ENCODE data around the gene STARD5.
"Not testable (repeated sequence)": the region's sequence is repeated elsewhere in the genome, so short reads cannot be mapped to it uniquely, and the experiment has no call there.

Gene STARD5, protein sequence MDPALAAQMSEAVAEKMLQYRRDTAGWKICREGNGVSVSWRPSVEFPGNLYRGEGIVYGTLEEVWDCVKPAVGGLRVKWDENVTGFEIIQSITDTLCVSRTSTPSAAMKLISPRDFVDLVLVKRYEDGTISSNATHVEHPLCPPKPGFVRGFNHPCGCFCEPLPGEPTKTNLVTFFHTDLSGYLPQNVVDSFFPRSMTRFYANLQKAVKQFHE

DNA sequence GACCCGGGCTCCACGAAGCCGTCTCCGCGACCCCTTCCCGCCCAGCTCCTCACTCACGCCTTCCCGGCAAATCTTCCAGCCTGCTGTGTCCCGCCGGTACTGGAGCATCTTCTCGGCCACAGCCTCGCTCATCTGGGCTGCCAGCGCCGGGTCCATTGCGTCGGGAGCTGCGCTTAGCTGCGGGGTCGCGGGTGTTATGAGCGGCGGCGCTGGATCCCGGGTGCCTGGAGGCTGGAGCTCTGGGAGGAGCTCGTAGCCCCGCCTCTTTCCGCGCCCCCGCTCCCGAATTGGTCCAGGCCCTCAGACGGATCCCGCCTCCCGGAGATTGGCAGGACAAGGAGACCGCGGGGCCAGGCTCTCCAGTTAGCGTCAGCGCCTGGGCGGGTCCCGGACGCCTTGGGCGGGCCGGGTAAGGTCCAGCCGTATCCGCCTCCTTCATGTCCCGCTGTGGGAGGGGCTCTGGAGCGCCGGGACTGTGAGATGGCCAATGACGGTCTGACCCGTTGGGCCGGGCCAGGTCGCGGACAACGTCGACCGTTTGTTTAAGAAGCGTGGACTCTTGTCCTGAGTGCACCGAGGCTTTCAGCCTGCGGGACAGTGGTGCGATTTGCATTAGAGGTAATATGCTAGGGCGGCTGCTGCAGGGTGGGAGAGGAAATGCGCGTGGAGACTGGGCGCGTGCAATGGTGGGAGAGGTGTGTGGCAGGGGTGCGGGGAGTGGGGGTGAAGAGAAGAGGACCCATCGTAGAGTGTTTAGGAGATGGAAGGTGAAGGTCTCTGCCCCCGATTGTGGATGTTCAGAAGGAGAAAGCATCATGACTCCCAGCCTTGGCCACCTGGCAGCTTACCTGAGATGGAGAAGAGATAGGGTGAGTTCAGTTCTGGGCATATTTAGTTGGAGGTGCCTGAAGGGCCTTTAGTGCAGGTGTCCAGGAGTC is at the start of gene STARD5:
Gene STARD5 (minus strand): TSS at position 198 of the 938 bp plus-strand sequence. CDS start 42 bp downstream, at position 156.
- in situ Hi-C loops (cut with MboI; ENCODE audit: low sequenced_read_pairs): loop anchor here (10.0 kb wide), 1 partner anchor 49 kb away; no protein-coding TSS in a partner anchor

DNA sequence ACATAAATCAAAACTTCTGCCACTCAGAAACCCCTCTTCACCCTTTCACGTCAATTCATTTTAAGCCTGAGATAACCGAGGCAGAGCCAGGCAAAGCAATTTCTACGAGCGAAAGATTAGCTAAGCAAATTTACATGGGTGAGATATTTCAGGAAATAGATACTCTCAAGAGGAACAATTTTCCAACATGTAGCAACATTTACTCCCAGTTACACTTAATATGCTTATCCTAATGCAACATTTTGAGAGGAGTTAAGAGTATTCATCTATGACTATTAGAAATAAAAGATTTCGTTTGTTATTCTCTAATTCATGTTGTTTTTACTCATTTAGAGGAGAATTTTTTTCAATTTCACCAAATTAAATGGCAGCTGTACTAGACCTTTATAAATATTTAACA is 49.2 kb upstream of the STARD5 start:
- in situ Hi-C loops (cut with MboI; ENCODE audit: low sequenced_read_pairs): no loop called here

DNA sequence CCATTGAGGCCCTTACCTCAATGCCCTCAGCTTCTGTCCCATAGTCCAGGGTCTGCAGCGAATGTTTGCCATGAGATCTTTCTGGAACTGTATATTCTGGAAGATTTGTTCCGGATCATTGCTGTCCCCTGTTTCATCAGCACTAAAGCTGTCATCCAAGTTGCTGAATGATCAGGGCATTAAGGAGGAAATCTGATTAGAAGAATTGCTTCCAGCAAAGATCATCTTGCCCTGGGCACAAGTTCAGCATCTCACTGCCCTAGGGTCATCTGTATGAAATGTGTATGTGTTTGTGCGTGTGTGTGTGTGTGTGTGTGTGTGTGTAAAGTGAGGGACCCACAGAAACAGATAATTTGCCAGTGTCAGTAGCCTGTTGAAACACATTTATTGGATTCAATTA is 48.6 kb upstream of the STARD5 start:
- in situ Hi-C loops (cut with MboI; ENCODE audit: low sequenced_read_pairs): no loop called here

DNA sequence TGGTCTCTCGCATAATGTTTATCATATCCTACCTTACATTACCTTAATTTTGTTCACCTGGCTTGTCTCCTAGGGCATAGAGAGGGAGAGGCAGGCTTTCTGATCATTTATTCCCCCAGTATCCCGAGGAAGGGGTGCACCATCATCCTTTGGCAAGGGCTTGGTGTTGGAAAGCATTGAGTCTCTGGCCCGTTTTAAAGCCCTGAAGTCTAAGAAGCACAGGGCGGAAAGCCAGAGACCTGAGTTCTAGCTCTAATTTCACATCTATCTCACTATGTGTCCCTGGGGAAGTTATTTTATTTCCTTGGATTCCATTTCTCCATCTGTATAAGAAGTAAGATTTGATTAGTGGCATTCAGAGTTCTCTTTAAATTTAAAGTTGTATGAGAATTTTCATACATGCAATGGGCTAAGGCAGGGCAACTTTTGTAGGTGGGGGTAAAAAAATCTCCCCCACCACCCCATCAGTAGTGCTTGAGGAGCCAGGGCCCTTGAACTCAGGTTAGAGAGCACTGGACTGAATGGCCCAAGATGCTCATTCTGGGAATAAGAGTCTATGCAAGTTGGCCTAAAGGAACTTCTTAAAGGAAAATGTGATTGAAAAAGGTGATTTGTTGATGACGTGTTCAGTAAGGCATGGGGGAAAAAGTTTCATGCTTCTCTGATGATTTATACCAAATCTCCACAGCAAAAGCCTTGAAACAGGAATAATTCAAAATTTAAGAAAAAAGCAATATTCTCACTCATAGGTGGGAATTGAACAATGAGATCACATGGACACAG is 40.0 kb upstream of the STARD5 start:
- in situ Hi-C loops (cut with MboI; ENCODE audit: low sequenced_read_pairs): no loop called here

DNA sequence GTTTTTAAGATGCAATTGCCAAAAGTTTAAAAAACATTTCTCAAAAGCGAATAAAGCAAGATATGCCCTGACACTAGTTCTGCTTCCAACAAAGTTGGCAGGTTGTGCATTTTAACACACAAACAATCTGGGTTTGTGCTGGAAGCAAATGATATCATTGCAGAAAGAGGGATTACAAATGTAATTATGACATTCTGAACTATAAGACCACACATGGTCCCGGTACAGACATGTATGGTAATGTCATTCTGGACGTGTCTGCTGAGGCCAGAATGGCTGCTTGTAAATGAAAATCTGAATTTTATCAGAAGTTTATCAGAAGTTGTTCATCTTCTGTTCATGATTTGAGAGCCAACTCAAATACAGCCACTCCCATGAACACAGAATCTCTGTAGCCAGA is 39.3 kb upstream of the STARD5 start:
- in situ Hi-C loops (cut with MboI; ENCODE audit: low sequenced_read_pairs): no loop called here

DNA sequence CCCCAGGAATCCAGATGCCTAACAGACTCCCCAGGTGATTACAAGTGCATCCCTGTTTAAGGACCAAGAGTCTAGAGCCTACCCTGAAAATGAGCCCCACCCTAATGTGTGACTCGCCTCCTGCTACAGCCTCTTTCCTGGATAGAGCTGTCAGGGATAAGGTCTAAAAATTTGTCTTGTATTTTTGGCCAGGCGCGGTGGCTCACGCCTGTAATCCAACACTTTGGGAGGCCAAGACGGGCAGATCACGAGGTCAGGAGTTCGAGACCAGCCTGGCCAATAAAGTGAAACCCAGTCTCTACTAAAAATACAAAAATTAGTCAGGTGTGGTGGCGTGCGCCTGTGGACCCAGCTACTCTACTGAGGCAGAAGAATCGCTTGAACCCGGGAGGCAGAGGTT is 38.8 kb upstream of the STARD5 start:
- in situ Hi-C loops (cut with MboI; ENCODE audit: low sequenced_read_pairs): no loop called here

DNA sequence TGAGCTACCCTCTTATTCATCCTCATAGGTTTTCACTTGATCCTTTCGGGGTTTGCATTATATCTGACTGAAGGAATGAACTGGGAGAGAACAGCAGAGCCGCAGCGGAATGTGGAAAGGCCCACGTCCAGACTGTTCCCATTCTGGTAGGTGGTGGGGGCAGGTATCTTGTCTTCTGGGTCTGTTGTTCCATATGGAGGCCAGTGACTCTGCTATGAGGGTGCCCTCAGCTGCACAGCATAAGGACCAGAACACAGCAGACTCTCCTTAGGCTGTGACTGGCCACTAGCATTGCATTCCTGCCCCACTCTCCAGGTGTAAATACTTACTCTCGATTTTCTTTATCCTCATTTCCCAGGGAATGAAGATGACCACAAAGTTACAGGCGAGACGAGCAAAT is 38.0 kb upstream of the STARD5 start:
- in situ Hi-C loops (cut with MboI; ENCODE audit: low sequenced_read_pairs): no loop called here

DNA sequence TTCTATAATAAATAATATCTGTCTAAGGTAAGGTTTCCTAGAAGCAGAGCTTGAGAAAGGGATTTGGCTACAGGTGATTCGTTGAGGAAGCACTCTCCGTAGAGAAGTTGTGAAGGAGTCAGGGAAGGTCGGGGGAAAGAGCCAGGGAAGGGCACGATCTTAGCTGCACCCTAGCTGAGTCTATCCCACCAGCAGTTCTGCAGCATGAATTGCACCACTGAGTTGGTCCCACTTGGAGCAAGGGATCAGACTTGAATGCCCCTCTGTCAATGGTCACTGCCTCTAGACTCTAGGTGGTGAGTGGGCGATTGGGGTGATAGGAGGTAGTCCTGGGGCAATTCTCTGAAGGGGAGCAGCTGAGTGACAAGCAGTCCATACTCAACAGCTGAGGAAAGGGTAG is 36.5 kb upstream of the STARD5 start:
- in situ Hi-C loops (cut with MboI; ENCODE audit: low sequenced_read_pairs): no loop called here

DNA sequence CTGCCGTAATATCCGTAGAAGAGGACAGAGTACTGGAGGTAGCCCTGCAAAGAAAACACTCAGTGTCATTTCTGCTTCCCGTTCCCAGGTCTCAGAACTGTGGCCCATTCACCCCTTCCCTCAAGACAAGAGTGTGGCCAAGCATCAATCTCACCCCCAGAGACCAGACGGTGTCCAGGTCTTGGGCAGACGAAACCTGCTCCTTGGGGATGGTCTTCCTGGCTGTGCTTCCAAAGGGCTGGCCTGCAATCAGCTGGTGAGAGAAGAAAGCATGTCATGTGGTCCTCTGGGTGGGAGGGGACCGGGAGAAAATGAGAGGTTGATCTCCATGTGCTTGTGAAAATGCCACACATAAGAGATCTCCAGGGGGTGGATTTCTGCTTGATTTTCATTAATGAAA is 34.3 kb upstream of the STARD5 start:
- in situ Hi-C loops (cut with MboI; ENCODE audit: low sequenced_read_pairs): no loop called here

DNA sequence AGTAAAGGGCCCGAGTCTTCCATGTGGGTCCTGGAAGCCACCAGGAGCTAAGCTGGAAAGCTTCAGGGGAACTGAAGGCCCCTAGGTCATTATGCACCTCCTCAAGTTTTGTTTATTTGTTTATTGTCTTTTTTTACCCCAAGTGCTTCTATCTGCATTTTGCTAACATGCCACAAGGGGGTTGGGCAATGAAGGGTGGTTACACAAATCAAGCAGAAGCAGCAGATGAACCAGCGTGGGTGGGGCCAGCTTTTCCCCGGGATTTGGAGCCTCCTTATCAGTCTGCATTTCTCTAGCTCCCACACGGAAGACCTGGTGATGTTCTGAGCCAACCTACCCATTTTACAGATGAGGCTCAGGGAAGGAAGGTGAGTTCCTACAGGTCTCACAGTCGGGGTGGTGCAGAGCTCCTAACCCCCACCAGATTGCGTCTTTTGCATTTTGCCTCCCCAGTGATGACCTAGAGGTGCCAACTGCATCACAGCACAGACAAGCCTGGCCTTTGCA is 33.3 kb upstream of the STARD5 start:
- in situ Hi-C loops (cut with MboI; ENCODE audit: low sequenced_read_pairs): no loop called here

DNA sequence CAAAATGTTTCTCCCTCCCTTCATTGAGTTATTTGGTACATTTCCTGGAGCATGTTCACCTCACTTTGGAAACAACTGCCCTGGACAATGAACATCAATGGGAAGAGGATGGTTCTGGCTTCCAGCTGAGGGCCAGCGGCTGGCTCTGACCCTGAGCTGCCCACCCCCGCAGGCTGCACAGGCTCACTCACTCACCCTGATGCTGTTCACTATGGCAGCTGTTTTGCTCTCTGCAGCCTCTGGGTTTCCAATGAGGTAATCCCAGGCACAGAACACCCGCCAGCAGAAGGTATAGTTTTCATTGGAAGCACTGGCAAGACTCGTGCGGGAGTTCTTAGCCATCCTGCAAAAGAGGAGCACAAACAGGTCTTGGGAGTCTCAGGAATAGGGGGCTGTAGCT is 32.3 kb upstream of the STARD5 start:
- in situ Hi-C loops (cut with MboI; ENCODE audit: low sequenced_read_pairs): no loop called here

DNA sequence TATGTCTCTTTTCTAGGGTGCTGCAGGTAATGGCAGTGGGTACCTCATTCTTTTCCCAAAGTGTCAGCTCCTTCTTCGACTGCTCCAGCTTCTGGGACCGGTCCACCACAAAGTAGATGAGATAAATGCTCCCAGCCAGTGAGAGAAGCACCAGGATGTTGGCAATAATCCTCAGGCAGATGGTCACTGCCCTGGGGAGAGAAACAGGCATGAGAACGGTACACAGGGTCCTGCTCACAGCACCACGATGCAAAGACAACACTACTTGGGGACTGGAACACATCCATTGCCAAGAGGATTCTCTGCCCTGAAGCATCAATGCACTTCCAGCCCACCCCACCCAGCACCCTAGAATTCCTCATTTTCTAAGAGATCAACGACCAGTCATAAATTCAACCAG is 27.7 kb upstream of the STARD5 start:
- in situ Hi-C loops (cut with MboI; ENCODE audit: low sequenced_read_pairs): no loop called here

DNA sequence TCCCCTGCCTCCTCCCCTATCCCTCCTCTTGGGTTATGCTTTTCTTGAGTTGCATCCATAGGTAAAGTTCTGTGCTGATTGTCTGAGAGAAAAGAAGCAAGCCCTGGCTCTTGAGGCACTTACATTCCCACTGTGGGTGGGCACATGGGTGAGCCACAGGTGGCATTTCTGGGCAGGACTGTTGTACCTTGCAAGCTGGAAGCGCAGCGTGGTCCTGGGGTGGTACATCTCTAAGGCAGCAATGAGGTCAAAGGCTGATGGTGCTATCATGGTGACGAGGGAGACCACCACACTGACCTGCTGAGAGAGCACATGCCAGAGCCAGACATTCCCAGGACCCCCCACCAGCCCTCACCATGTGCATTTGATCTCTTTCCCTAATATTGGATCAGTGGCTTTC is 25.3 kb upstream of the STARD5 start:
- in situ Hi-C loops (cut with MboI; ENCODE audit: low sequenced_read_pairs): no loop called here

DNA sequence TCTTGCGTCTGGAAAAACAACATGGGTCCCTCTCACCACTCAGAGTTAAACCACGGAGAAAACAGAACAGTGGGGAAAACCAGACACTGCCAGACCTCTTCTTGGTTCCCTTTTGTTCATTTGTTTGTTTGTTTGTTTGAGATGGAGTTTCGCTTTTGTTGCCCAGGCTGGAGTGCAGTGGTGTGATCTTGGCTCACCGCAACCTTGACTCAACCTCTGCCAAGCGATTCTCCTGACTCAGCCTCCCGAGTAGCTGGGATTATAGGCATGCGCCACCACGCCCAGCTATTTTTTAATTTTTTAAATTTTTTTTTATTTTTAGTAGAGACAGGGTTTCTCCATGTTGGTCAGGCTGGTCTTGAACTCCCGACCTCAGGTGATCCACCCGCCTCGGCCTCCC is 24.8 kb upstream of the STARD5 start:
- in situ Hi-C loops (cut with MboI; ENCODE audit: low sequenced_read_pairs): not testable (repeated sequence)

DNA sequence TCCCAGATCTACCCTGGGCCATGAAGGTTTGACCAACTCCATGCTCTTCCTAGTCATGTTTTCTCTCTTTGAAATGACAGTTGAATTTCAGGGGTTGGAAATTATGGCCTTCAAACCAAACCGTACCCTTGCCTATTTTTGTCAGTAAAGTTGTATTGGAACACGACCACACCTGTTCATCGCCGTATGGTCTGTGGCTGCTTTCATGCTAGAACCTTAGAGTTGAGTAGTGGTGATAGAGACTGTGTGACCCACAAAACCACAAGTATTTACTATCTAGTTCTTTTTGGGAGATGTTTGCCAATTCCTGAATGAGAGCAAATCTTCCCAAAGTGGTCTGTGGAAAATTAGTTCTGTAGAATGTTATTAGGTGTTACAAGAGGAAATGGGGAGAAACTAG is 24.0 kb upstream of the STARD5 start:
- in situ Hi-C loops (cut with MboI; ENCODE audit: low sequenced_read_pairs): no loop called here

DNA sequence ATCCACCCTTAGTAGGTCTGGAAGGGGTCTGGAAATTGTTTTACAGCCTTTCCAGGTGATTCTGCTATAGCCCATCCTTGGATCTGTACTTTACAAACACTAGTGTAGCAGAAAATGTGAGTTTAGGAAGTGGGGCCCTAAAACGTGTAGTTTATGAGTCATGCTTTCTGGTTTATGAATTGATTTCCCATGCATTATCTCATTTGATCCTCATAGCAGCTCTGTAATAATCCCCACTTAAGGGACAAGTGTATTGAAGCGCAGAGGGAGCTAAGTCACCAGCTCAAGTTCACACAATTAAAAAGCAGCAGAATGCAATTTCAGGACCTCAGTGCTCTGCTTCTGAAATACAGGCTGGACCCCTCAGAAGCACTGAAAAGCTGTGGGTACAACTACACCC is 22.7 kb upstream of the STARD5 start:
- in situ Hi-C loops (cut with MboI; ENCODE audit: low sequenced_read_pairs): no loop called here

DNA sequence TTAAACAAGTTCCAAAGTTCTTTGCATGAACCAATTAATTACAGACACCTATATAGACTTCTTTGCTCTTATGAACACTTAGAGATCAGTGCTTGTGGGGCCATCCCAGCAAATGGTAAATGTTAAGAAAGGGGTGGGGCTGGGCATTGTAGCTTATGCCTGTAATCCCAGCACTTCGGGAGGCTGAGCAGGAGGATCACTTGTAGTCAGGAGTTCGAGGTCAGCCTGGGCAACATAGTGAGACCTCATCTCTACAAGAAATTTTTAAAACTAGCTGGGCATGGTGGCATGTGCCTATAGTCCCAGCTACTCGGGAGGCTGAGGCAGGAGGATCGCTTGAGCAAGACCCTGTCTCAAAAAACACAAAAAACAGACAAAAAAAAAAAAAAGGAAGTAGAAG is 19.4 kb upstream of the STARD5 start:
- in situ Hi-C loops (cut with MboI; ENCODE audit: low sequenced_read_pairs): no loop called here

DNA sequence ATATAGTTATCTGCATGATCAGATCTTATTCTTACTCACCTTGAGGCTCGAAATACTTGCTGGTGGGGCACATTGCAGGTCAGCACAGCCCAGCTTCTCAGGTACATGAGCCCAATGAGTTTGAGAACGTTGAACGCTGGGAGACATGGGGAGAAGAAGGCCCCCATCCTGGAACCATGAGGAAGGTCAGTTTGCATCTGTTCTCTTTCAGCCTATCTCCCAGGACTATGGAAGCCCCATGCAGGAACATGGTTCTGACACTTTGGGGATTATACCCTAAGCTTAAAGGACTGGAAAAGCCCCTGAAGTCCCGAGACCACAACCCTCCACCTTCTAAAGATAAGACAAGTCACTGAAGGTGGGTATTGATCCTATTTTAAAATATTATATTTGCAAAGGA is 17.4 kb upstream of the STARD5 start:
- in situ Hi-C loops (cut with MboI; ENCODE audit: low sequenced_read_pairs): no loop called here

DNA sequence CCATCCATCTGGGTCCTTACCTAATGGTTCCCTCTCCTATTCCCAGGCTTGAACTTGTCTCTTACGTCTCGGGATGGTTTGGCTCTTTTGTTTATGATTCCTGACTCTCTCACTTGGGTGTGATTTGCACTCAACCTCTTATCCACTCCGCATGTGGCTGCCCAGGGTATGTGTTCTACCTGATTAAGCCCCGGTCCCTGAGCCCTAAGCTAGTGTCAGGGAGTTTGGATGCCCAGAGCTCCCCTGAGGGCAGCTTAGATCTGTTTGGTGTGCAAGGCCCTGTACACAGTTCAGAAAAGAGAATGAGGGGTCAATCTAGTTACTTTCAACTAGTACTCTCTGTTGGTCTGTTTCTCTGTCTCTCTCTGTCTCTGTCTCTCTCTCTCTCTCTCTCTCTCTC is 15.9 kb upstream of the STARD5 start:
- in situ Hi-C loops (cut with MboI; ENCODE audit: low sequenced_read_pairs): no loop called here

DNA sequence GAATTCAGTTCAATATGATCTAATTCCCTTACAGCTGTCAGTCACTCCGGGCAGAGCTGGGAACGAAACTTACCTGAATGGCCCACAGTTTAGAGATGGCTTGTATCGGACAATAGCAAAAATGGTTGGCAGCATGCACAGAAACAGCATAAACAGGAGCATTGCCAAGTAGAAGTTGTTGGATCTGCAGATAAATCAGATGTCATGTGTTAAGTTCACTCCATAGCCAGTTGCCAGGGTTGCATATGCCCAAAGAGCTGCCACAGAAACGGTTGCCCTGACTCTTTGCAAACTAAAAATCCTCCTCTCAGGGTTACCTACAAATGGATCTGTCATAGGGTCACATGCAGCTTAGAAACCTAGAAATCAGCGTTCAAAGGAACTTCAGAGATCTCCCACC is 15.4 kb upstream of the STARD5 start:
- in situ Hi-C loops (cut with MboI; ENCODE audit: low sequenced_read_pairs): no loop called here
